ENCODE results near the gene CDK14.

DNA sequence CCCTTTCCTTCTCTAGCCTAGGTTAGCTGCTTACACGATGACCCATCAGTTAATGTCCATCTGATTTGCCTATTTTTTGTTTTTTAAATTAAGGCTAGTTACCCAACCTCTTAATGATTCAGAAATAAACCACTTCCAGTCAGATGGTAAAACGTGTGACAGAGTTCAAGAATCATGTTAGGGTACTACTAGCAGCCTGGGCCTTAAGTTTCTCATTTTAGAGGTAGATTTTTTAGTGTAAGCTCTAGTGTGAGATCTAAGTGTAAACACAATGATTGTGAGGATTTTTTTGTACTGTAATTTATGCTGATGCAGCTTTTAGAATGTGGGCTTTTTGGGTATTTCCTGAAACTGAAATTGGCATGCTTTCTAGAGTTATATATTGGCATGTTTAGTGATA is 130.0 kb downstream of the CDK14 start:
- TF ChIP-seq, protein P1, sequence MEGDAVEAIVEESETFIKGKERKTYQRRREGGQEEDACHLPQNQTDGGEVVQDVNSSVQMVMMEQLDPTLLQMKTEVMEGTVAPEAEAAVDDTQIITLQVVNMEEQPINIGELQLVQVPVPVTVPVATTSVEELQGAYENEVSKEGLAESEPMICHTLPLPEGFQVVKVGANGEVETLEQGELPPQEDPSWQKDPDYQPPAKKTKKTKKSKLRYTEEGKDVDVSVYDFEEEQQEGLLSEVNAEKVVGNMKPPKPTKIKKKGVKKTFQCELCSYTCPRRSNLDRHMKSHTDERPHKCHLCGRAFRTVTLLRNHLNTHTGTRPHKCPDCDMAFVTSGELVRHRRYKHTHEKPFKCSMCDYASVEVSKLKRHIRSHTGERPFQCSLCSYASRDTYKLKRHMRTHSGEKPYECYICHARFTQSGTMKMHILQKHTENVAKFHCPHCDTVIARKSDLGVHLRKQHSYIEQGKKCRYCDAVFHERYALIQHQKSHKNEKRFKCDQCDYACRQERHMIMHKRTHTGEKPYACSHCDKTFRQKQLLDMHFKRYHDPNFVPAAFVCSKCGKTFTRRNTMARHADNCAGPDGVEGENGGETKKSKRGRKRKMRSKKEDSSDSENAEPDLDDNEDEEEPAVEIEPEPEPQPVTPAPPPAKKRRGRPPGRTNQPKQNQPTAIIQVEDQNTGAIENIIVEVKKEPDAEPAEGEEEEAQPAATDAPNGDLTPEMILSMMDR (IDR thresholded peaks at IDR 0.05): no peak
- TF ChIP-seq POLR2A (IDR thresholded peaks at IDR 0.05): no peak
